ENCODE measurements around the gene KLK15. TPM values are rescaled to one million over a fixed set of nuclear protein-coding genes. Genes with fewer than 3 reads are reported as not detected.

KLK15 gene
- total and polyA plus RNA-seq, 11 donors, result not detected

- Histone ChIP-seq H3K36me3 (no peaks in the 10 kb centered on the region), H3K4me1 (peaks cover 0 to 3% (median 0%) of the 10 kb centered on the region in 12 donors), H3K9me3 (peaks cover 0 to 13% (median 2%) of the 10 kb centered on the region in 12 donors), H3K4me3 (no peak overlapping the region), H3K27me3 (peaks cover 26 to 90% (median 49%) of the 10 kb centered on the region in 9 donors), H3K27ac (no peak overlapping the region)
- no peak for ATAC-seq
- intact Hi-C loops (cut with DNase I), result no loop called here
- WGBS, 4 donors, result 82 to 93% (median 87%) methylated on average over 5 of the region's 5 CpGs
- DNase-seq, result no peak
- no peak for TF ChIP-seq CTCF (IDR thresholded peaks at IDR 0.05)
- TF ChIP-seq POLR2A (IDR thresholded peaks at IDR 0.05), result no peak
These were observed 57.2 kb downstream of the KLK15 start for GRCh38 chr19:50776131-50776530.

Other genes with a start within 250 kb of the KLK15 start
- under 1 TPM in 4 of 9 donors, not detected in 5; 0.17 to 0.75 (median 0.25) TPM for gene SYT3, start 193.7 kb downstream of the KLK15 start, total RNA-seq
- gene SYT3, start 193.7 kb downstream of the KLK15 start, polyA plus RNA-seq, result under 1 TPM in 1 of 2 donors, not detected in 1; 0.06 TPM
- gene C19orf81, start 184.1 kb downstream of the KLK15 start, total RNA-seq, result 1 to 10 TPM in 5 of 9 donors, under 1 TPM in 2, not detected in 2; 0.65 to 3.6 (median 1.7) TPM
- gene C19orf81, start 184.1 kb downstream of the KLK15 start, polyA plus RNA-seq, result not detected
- gene SHANK1, start 113.8 kb downstream of the KLK15 start, total RNA-seq, result 1 to 10 TPM in 1 of 9 donors, under 1 TPM in 7, not detected in 1; 0.28 to 2.1 (median 0.49) TPM
- gene SHANK1, start 113.8 kb downstream of the KLK15 start, polyA plus RNA-seq, result under 1 TPM; 0.03 to 0.23 TPM
- 10 to 100 TPM in 1 of 9 donors, 1 to 10 TPM in 8; 2.4 to 16.6 (median 4.2) TPM for gene CLEC11A, start 110.2 kb downstream of the KLK15 start, total RNA-seq
- gene CLEC11A, start 110.2 kb downstream of the KLK15 start, polyA plus RNA-seq, result 1 to 10 TPM; 2.4 to 7.2 TPM
- gene GPR32, start 63.1 kb downstream of the KLK15 start, total RNA-seq, result not detected
- not detected for gene GPR32, start 63.1 kb downstream of the KLK15 start, polyA plus RNA-seq
- not detected for gene ACP4, start 43.2 kb downstream of the KLK15 start, total RNA-seq
- not detected for gene ACP4, start 43.2 kb downstream of the KLK15 start, polyA plus RNA-seq
- 1 to 10 TPM in 1 of 9 donors, under 1 TPM in 3, not detected in 5; 0.53 to 1.4 (median 0.74) TPM for gene KLK1, start 9.8 kb downstream of the KLK15 start, total RNA-seq
- gene KLK1, start 9.8 kb downstream of the KLK15 start, polyA plus RNA-seq, result under 1 TPM; 0.50 to 0.51 TPM
- gene KLK3, start 21.3 kb upstream of the KLK15 start, total RNA-seq, result not detected
- gene KLK3, start 21.3 kb upstream of the KLK15 start, polyA plus RNA-seq, result not detected
- not detected for gene KLK2, start 39.9 kb upstream of the KLK15 start, total RNA-seq
- gene KLK2, start 39.9 kb upstream of the KLK15 start, polyA plus RNA-seq, result not detected
- gene KLK4, start 77.8 kb upstream of the KLK15 start, total RNA-seq, result not detected
- gene KLK4, start 77.8 kb upstream of the KLK15 start, polyA plus RNA-seq, result not detected
- gene KLK5, start 119.5 kb upstream of the KLK15 start, total RNA-seq, result 1 to 10 TPM in 1 of 9 donors, not detected in 8; 5.4 TPM
- gene KLK5, start 119.5 kb upstream of the KLK15 start, polyA plus RNA-seq, result not detected
- not detected for gene KLK6, start 136.0 kb upstream of the KLK15 start, total RNA-seq
- not detected for gene KLK6, start 136.0 kb upstream of the KLK15 start, polyA plus RNA-seq
- gene KLK7, start 150.3 kb upstream of the KLK15 start, total RNA-seq, result 1 to 10 TPM in 1 of 9 donors, not detected in 8; 4.1 TPM
- gene KLK7, start 150.3 kb upstream of the KLK15 start, polyA plus RNA-seq, result not detected
- gene KLK8, start 168.0 kb upstream of the KLK15 start, total RNA-seq, result 1 to 10 TPM in 1 of 9 donors, not detected in 8; 1.9 TPM
- gene KLK8, start 168.0 kb upstream of the KLK15 start, polyA plus RNA-seq, result not detected
- gene KLK10, start 186.1 kb upstream of the KLK15 start, total RNA-seq, result 1 to 10 TPM in 1 of 9 donors, under 1 TPM in 4, not detected in 4; 0.12 to 4.0 (median 0.37) TPM
- gene KLK10, start 186.1 kb upstream of the KLK15 start, polyA plus RNA-seq, result under 1 TPM in 1 of 2 donors, not detected in 1; 0.33 TPM
- 10 to 100 TPM in 1 of 9 donors, under 1 TPM in 1, not detected in 7; 0.32 to 19.1 TPM for gene KLK11, start 193.0 kb upstream of the KLK15 start, total RNA-seq
- under 1 TPM; 0.35 to 0.42 TPM for gene KLK11, start 193.0 kb upstream of the KLK15 start, polyA plus RNA-seq
- gene KLK12, start 201.4 kb upstream of the KLK15 start, total RNA-seq, result not detected
- not detected for gene KLK12, start 201.4 kb upstream of the KLK15 start, polyA plus RNA-seq
- gene KLK13, start 231.5 kb upstream of the KLK15 start, total RNA-seq, result 1 to 10 TPM in 1 of 9 donors, not detected in 8; 2.2 TPM
- gene KLK13, start 231.5 kb upstream of the KLK15 start, polyA plus RNA-seq, result under 1 TPM in 1 of 2 donors, not detected in 1; 0.90 TPM
- gene KLK14, start 249.3 kb upstream of the KLK15 start, total RNA-seq, result under 1 TPM in 6 of 9 donors, not detected in 3; 0.23 to 0.64 (median 0.34) TPM
- gene KLK14, start 249.3 kb upstream of the KLK15 start, polyA plus RNA-seq, result under 1 TPM in 1 of 2 donors, not detected in 1; 0.17 TPM

All from heart left ventricle (tissue), 16 donors.